Stimulated activated CD4-positive, alpha-beta T cell treated with anti-CD3 and anti-CD28 coated beads, Interleukin-2, amount 100 ng/mL, for 4 hours (primary cell): ENCODE results near the gene SLC18A3.

Experiments
- DNase-seq: peaks from one replicate; pipeline ENCODE4 v3.0.0-alpha.2; 2020; ENCODE audit warnings: low read depth

The SLC18A3 gene

GRCh38 chr10:49651039-49651835 is 41.1 kb downstream of the SLC18A3 start:
- DNase-seq = no peak

GRCh38 chr10:49651917-49652316 is 41.8 kb downstream of the SLC18A3 start:
- DNase-seq = no peak

- no peak for DNase-seq
Measured at GRCh38 chr10:49652421-49653272, 42.5 kb downstream of the SLC18A3 start.

- DNase-seq = no peak
Measured at GRCh38 chr10:49653273-49653929, 43.3 kb downstream of the SLC18A3 start.

- no peak for DNase-seq
Measured at GRCh38 chr10:49654036-49654693, 44.1 kb downstream of the SLC18A3 start.

GRCh38 chr10:49655099-49655498 is 45.0 kb downstream of the SLC18A3 start:
- DNase-seq = no peak

- no peak for DNase-seq
Measured at GRCh38 chr10:49656845-49657493, 46.9 kb downstream of the SLC18A3 start.

GRCh38 chr10:49657606-49658005 is 47.5 kb downstream of the SLC18A3 start:
- DNase-seq = no peak

- DNase-seq = no peak
Measured at GRCh38 chr10:49661140-49661856, 51.2 kb downstream of the SLC18A3 start.
